Mucosa of descending colon (tissue), 3 donors: ENCODE measurements around the gene TNIP1. TPM values are rescaled to one million over a fixed set of nuclear protein-coding genes. Genes with fewer than 3 reads are reported as not detected.

Experiments
- ATAC-seq: fragments of 200-7000 bp; cut with Tn5 transposase; one replicate; pipeline ENCODE4 v1.9.1; 2020; ENCODE audit warnings: mild to moderate bottlenecking, moderate library complexity
- DNase-seq, 3 donors: peaks; one replicate each; pipeline ENCODE4 v3.0.0-alpha.2; 2020
- H3K36me3 ChIP-seq: fragments of 200-600 bp; one replicate; pipeline ENCODE4 v1.8.0; 2021; ENCODE audit warnings: low read depth, mild to moderate bottlenecking
- H3K4me1 ChIP-seq: fragments of 200-600 bp; one replicate; pipeline ENCODE4 v1.8.0; 2021; ENCODE audit warnings: low read depth, mild to moderate bottlenecking
- H3K4me3 ChIP-seq: fragments of 200-600 bp; one replicate; pipeline ENCODE4 v1.8.0; 2021; ENCODE audit warnings: mild to moderate bottlenecking
- H3K9me3 ChIP-seq: fragments of 200-600 bp; one replicate; pipeline ENCODE4 v1.8.0; 2021; ENCODE audit warnings: mild to moderate bottlenecking
- CTCF ChIP-seq: fragments of 200-600 bp; IDR thresholded peaks from one replicate; pipeline ENCODE4 v1.8.0; 2022; ENCODE audit warnings: antibody characterized with exemption, mild to moderate bottlenecking
- intact Hi-C, 2 donors: fragments of 100-400 bp; cut with DNase I in 1 of 2; cut with micrococcal nuclease in 1 of 2; formaldehyde crosslinking; loops; one replicate each; pipeline versions ENCODE4 v1.11.0 to v1.11.1; 2022; cut with DNase I, micrococcal nuclease
- total RNA-seq, 3 donors: library from RNA; stranded (reverse); fragmentation: NEBNext Ultra II Directional in 2 of 3; extraction: Animal tissue kit (Norgen Biotek cat#: 25700) in 2 of 3; gene quantifications; one replicate each; pipeline versions ENCODE4 v1.2.1 to v1.2.4, GENCODE V29; 2021 to 2023
- donor health status: DM: no; HTN: no; CAD: no; lungs with moderate emphysema.
- donor health status: DM: no; HTN: no; CAD: no.
- donor health status: DM: no; HTN: yes; CAD: no.

TNIP1 gene
- total RNA-seq, 3 donors from 2014 or later, result 140 to 218 (median 156) TPM

- DNase-seq (peak; percentile 69 to 80 (median 76)), ATAC-seq (peak; percentile 69)
- Histone ChIP-seq H3K4me3 (no peak overlapping the region), H3K9me3 (no peaks in the 10 kb centered on the region), H3K36me3 (no peaks in the 10 kb centered on the region), H3K4me1 (no peaks in the 10 kb centered on the region)
- intact Hi-C loops, result no loop called here
- no peak for TF ChIP-seq CTCF
These were observed 57.2 kb downstream of the TNIP1 start for GRCh38 chr5:151023651-151024050.

- peak in 1 of 3 donors; percentile 33 for DNase-seq
- H3K36me3 ChIP-seq, result no peaks in the 10 kb centered on the region
- H3K4me1 ChIP-seq, result no peaks in the 10 kb centered on the region
- no peak for TF ChIP-seq CTCF
- ATAC-seq, result no peak
- intact Hi-C loops, result no loop called here
- no peaks in the 10 kb centered on the region for H3K9me3 ChIP-seq
- H3K4me3 ChIP-seq, result no peak overlapping the region
These were observed 57.7 kb downstream of the TNIP1 start for GRCh38 chr5:151023047-151023615.

- intact Hi-C loops, result no loop called here
- ATAC-seq, result no peak
These were observed 58.3 kb downstream of the TNIP1 start for GRCh38 chr5:151022511-151023018.

GRCh38 chr5:151021746-151022145, 59.1 kb downstream of the TNIP1 start:
- Histone ChIP-seq H3K36me3 (no peaks in the 10 kb centered on the region), H3K4me1 (no peaks in the 10 kb centered on the region), H3K4me3 (no peak overlapping the region), H3K9me3 (no peaks in the 10 kb centered on the region)
- ATAC-seq, result no peak
- TF ChIP-seq CTCF, result no peak
- intact Hi-C loops, result no loop called here
- DNase-seq, result no peak

More at GRCh38 chr5:151022511-151023018, 58.3 kb downstream of the TNIP1 start:
- Histone ChIP-seq H3K4me1 (no peaks in the 10 kb centered on the region), H3K9me3 (no peaks in the 10 kb centered on the region), H3K4me3 (no peak overlapping the region), H3K36me3 (no peaks in the 10 kb centered on the region)
- no peak for TF ChIP-seq CTCF
- no peak for DNase-seq

- H3K4me3 ChIP-seq, result peak within 1 kb of the TSS; percentile 18
- no peak for TF ChIP-seq CTCF
- H3K9me3 ChIP-seq, result no peaks in the 10 kb centered on the region
- intact Hi-C loops, result no loop called here
- ATAC-seq, result peak; percentile 82
- peak; percentile 84 to 88 (median 86) for DNase-seq
- no peaks in the 10 kb centered on the region for H3K4me1 ChIP-seq
- H3K36me3 ChIP-seq, result no peaks in the 10 kb centered on the region
These were observed 60.3 kb downstream of the TNIP1 start, which contains the start of gene GPX3 for GRCh38 chr5:151020304-151021110. Gene GPX3 (plus strand): TSS chr5:151020591. CDS start chr5:151020655, 64 bp downstream.
